NCI-H1694 (cell line): ENCODE measurements around the gene HOXC6.
A peak's percentile ranks its signal among the peaks of the same experiment; 100 is the strongest.

ENCODE experiments used
- DNase-seq: peaks from one replicate; lab custom pipeline; 2025; lab: John Stamatoyannopoulos, UW

The HOXC6 gene

DNA sequence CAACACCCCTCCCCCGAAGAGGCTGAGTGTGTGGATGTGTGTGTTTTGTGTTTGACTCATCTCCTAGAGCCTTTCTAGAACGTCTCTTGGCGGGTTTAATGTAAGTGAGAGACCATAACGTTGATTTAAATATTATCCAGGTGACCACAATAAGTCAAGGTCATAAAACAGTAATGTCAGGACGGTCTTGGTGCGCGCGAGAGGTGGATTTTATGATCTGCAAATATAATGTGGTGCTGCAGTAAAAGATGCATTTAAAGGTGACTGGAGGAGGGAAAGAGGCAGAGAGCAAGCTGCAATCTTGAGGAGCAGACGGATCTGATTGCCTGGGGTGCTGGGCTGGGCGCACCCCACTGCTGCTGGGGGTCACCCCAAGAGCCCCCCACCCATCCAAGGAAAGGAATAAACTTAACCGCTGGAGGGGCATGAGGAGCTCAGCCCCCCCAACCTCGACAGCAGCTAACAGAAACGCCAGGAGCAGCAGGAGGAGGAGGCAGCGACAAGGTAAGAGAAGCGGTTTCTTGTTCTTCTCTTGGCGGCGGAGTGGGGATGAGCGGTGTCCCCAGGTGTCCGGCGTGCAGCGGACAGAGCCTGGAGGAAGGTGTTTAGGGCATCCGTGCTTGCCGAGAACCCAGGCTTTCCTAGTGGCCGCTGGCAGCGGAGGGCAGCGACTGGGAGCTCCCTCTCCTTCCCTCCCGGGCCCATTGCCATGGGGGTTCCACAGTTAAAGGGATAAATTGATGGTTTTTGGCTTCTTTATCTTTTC lies 37.7 kb upstream of the HOXC6 start:
- DNase-seq: no peak

DNA sequence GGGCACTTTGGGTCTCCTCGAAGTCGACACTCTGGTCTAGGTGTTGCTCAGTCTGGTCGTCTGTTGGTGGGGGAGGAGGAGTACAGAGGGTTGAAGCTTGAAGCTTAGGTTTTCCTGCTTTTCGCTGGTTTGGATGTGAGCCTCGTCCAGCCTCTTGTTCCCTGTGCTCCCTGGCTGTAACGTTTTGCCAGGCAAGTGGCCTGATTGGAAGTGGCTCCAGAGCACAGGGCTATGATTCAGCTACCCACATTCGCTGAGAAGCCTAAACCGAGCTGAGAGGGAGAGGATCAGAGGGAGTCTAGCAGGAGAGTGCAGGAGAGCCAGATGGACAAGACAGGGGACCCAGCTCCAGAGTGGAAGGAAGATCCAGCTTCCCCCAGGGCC lies 37.2 kb upstream of the HOXC6 start:
- DNase-seq: no peak

DNA sequence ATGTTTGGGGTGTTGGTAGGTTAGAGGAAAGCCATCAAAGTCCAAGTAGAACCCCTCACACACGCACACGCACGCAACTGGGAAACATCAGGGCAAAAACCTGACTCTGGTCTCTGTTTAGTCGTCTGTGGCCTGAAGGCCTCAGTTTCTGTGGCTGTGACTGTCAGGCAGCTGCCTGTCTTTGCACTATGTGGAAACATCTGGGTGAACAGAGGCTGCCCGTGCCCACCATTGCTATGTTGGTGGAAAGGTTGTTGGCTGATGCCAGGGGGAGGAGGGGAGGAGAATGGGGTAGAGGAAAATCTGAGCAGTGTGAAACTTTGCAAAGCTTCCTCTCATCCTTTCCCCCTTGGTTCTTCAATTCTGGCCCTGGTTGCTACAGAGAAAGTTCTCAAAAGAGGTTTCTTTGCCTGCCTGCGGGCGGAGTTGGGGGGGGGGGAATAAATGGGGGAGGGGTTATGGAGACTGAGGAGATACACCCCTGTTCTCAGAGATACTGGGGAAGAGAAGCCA lies 35.8 kb upstream of the HOXC6 start:
- DNase-seq: no peak

DNA sequence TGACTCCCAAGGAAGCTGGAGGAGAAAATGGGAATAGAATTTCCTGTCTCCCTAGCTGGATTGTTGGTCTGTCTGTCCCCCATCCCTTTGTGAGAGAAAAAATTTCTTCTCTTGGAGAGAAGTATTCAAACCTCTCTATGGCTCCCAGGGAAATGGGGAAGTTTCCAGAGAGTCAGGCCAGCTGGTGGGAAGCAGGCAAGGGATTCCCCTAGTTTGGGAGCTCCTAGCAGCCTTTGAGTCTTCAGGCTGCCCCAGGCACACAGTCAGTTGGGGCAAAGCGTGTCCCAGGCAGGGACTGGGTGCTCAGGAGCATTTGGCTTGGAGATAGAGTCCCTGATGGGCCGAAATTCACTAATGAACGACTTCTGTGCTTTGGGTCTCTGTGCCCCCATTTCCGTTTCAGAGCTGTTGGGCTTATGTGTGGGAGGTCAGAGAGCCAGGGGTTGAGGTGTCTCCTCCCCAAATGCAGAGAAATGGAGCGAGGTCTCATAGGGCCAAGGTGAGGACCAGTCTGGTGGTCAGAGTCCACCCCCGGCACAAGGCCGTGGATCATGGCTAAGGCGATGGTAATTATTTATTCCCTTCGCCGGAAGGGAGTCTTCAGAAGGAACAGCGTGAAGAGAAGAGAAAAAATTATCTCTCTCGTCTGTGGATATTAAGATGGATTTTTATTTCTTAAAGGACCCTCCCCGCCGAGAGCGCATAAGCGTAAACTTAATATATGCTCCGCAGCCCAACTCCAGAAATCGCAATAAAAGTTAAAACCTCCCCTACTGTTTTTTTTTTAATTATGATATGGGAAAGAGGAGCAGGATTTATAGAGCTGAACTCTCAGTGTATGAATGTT lies 34.9 kb upstream of the HOXC6 start:
- no peak for DNase-seq

DNA sequence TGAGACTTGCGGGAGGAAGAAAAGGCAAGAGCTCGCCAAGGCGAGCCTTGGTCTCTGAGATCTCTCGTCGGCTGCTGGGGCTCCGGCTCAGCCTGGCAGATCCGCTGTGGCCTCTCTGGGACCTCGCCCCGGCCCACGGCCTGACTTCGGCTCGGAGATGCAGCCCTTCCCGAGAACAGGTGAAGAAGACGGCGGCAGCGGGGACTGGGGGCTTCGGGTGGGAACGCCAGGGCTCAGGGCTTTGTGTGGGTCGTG lies 34.3 kb upstream of the HOXC6 start:
- no peak for DNase-seq

DNA sequence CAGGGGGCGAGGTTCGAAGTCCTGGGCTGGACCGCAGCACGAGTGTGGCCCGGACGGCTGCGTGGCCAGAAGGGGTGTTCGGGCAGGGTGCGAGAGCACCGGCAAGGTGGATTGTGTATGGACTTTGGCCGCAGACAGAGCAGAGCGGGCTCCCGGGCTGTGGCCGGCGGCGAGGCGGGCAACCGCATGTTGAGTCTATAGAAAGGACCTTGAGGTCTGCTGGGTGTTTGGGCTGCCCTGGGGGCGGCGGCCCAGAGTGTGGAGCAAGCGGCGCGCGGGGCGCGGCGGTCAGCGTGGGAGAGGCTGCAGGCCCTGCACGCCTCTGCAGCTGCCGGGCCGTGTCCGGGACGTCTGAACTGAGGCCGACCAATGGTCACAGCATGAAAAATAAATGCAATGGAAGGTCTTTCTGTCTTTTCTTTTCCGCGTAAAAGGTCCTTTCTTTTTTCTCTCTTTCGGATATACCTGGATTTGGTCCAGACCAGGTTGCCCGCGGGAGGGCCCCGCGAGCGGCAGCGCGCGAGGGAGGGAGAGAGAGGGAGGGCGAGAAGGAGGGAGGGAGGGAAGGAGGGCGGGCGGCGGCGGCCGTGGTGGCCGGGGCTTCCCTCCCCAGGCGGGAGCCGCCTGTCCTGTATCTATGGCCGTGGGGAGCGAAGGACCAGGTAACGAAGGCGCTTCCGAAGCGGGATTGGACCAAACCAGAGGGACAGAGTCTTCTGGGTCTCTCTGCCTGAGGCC lies 33.8 kb upstream of the HOXC6 start:
- no peak for DNase-seq

DNA sequence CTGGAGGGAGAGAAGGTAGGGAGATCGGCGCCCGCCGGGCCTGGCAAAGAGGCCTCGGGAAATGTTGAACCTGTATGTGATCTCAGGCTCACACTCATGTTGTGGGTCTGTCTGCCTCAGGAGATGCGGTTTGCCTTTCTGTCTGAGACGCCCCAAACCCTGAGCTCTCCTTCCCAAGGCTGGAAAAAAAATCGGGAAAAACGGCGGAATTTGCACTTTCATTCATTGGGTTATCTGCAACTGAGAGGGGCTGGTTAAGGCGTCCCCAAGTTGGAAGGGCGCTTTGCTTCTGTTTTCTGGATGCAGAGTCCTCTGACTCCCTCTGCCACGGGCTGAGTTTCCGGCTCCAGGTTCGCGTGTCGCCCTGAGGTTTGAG lies 33.2 kb upstream of the HOXC6 start:
- no peak for DNase-seq

DNA sequence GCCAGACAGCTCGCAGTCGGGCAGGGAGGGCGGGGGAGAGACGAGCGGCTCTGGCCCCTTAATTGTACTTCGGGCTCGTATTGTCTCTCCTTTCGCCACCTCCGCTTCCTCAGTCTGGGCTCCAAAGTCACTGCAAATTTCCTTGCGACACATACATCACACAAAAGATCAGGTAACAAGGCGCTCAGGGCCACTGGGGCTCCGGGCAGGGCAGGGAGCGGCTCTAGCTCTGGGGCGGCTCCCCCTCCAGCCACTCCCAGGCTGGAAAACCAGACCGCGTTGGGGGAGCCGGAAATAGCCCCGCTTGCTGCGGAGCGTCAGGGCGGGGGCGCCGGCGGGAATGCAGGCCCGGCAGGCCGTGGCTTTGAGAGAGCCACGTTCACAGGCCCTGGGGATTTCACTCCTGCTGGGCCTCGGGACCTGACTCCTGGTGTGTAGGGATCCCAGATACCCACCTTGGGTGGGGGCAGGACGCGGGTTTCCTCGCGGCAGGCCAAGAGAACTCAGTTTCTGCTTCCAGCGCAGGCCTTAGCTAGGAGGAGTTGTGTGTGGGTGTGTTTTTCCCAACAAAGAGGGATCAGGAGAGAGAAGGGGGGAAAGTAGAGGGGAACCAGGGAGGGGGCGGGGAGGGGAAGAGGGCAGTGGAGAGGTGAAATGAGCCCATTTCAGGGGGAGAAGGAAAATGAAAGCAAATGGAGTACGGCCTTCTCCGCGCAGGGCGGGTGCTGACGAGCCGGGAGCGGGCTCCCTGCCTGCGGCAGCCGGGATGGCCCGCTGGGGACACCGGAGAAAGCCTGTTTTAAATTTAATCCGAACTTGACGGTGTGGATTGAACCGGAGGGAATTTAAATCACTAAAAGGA lies 32.6 kb upstream of the HOXC6 start:
- DNase-seq: no peak

DNA sequence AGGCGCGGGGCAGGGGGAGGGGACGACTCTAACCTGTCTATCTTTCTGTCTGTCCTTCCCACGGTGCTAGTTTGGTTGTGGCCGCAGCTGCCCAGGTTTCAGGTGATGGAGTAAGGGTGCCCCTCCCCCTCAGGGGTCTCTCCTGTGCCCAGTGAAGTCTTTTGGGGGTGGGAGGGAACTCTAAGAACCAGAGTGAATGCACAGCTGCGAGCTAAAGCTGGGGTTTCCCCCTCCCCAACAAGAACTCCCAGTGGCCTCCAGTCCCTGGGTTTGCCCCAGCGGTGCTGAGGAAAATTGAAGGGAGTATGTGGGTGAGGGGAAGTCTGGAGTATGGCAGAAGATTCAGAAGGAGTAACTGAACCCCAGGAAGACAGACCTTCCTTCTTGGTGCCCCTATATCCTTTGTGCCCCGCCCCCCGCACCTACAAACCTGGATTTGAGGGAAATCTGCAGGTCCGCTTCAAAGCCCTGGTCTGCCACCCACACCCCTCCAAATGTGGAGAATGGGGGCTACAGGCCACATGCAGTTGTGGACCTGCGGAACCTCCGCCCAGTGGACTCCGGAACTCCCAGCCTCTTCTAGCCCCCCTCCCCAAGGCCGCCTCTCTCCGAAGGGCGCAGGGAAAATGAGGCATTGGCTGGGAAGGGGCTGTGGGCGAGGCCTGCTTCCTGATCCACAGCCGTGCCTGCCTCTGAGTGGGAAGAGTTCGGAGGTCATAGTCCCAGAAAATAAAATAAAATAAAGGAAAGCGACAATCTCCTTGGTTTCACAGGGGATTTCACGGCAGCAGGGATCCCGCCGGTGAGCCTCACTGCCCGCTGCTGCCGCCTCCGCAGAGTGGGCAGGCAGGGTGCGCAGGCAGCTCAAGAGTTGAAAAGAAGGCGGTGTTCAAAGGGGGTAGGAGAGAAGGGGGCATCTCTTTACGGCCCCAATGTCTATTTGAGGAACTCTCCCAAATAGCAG lies 31.7 kb upstream of the HOXC6 start:
- DNase-seq: no peak

DNA sequence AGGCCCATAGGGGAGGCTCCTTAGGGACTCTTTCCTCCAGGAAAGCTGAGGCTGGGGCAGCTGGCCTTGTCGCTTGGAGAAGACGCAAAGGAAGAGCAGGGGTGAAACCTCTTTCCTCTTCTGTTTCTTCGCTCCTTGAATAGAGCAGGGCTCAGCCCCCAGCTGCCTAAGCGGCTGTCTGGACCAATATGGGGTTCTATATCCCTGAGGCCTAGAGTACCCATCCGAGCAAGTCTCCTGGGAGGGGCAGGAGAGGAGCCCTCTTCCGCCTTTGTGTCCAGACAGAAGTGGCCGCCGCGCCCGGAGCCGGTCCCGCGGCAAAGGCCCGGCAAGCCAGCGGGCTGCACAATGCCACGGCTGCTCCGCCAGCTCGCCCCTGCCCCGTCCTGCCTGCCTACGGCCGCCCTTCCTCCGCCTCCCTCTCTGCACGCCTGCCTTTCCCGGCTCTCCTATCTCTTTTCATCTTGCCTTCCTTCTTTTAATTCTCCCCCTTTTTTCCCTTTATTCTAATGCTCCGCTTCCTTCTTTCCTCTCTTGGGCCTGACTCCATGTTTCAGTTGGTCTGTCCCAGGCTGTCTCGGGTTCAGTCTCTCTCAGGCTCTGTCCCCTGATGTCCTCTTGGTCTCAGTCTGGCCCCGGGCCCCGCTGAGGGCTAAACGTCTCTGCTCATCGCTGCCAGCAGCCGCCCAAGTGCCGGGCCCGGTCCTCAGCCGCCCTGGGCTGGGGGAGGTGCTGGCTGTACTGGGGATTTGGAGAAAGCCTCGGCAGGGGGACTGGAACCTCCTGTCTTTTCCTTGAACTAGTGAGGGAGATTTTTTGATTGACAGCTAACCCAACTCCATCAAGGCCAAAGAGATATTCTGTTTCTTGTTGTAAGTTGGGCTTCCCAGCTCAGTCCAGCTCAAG lies 30.8 kb upstream of the HOXC6 start:
- DNase-seq: no peak

DNA sequence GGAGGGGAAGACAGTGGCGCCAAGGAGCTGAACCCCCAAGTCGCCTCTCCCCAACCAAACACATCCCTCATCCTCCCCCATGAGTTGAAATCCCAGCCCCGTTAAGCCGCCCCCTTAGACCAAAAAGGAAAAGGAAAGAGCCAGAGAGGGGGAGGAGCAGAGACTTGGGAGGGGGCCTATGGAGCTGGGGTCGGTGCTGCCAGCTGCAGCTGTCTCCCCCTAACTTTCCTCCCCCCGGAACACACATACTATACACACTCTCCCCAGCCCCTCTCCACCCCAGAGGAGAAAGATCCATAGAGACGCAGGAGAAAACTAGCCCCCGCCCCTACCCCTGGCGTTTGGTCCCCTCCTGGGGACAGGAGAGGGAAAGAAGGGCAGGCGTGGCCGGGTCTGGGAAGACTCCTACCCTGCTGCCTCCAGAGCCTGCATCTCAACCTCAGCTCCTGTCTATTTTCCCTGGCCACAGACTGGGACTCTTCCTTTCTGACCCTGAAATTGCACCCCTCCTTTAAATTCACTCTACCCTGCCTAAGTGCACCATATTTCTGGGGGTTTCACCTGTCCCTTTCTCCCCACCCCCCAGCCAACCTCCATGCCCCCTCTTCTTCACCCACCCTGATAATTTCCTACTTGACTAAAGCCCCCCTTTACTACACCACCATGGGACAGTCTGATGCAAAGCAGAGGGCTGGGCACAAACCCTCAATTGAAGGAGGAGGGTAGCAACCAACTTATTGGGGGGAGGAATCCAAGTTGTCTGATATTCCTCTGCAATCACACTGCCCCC lies 29.9 kb upstream of the HOXC6 start:
- DNase-seq: no peak

DNA sequence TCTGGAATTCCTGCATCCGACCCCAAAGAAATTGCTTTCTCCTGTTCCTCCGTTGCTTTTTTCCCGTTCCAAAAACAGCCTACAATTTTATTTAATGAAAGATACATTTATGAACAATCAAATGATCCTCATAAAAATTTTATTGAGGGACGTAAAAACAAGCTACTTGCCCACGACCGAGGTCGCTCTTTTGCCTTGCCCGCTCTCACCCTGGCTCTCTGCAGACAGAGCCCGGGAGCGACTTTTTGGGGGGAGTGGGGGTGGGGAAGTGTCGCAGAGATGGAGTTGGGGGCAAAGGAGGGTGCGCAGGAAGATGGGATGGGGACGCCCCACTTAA lies 29.4 kb upstream of the HOXC6 start:
- DNase-seq: no peak

DNA sequence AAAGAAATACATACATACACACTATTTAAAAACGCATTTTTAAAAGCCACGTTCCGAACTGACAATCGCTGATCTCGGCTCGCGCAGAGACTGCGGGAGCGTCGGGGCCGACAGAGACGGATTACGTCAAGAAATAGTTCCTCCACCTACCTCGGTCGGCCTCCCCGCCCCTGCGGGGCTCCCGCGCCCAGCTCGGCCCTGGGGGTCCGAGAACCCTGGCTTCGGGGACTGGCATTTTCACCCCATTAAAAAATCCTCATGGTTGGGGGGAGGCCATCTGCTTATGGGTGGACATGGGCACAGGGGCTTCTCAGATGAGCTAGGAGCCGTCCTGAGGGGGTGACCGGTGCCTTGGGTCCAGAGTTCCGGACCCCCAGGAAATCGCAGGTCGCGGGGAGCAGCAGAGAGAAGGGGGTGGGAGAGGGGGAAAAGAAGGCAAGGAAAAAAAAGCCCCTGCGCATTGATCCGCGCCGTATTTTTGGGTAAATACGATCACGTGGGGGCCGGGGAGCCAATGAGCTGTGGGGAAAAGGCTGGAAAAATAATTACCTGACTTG lies 28.6 kb upstream of the HOXC6 start:
- DNase-seq: peak; percentile 17

DNA sequence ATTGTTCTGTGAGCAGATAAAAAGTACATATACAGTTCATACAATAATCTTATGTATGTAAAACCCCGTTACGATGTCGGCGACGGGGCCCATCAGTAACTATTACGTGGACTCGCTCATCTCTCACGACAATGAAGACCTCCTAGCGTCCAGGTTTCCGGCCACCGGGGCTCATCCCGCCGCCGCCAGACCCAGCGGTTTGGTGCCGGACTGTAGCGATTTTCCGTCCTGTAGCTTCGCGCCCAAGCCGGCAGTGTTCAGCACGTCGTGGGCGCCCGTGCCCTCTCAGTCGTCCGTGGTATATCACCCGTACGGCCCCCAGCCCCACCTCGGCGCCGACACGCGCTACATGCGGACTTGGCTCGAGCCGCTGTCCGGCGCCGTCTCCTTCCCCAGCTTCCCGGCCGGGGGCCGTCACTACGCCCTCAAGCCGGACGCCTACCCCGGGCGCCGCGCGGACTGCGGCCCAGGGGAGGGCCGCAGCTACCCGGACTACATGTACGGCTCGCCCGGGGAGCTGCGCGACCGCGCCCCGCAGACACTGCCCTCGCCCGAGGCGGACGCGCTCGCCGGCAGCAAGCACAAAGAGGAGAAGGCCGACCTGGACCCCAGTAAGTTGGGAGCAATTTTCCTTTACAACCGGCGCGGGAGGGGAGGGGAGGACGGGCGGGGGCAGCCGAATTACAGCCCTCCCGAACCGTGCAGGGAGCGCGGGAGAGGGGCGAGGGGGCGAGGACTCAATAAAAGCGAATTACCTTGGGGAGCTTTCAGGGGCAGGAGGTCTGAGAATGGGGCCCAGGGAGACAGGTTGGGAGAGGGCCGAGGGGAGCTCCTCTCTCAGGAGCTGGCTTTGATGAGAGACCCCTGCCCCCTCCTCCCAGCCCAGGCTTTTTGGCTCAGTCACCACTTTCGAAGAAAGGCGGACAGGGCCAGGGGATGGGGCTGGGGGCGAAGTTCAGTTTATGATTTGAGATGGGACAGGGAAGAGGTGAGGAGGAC lies 27.8 kb upstream of the HOXC6 start, which contains the start of gene HOXC9:
TSS of gene HOXC9 (plus strand) at position 46 of the 999 bp plus-strand sequence. CDS start at position 74, 28 bp downstream.
- DNase-seq: no peak

DNA sequence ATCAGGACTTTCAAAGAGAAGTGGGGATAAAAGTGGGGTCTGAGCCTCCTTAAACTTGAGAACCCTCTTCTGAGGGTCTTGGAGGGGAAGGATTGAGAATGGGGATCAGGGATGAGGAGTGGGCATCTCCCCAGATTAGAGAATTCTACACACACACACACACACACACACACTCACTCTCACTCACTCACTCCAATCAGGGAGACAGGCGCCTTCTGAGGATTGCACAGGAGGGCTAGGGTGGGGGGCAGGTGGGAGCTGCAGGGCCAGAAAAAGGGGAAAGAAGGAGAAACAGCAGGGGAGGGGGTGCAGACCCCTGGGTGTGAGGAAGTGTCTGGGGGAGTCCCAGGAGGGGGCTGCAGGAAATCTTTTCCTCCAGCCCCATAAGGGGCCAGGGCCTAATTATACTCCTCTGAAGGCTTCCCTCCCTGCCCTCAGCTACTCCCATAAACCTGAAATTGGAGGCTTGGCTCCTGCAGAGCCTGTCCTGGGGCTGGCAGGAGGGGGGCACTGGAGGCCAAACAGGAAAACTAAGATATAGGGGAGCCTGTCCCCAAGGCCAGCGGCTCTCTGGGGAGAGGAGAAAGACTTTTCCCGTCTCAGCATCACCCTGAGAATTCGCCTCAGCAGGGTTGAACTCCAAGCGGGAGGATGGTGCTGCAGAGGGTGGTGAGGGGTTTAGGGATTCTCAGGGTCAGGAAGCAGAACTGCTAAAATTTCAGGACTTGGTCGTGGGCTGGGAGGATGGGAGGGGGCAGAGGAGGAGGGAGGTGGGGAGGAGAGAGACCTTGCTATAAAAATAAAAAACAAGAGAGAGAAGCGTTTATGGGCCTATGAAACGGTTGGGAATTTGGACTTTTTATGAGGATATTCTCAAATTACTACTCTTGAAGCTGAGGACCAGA lies 26.7 kb upstream of the HOXC6 start:
- no peak for DNase-seq

DNA sequence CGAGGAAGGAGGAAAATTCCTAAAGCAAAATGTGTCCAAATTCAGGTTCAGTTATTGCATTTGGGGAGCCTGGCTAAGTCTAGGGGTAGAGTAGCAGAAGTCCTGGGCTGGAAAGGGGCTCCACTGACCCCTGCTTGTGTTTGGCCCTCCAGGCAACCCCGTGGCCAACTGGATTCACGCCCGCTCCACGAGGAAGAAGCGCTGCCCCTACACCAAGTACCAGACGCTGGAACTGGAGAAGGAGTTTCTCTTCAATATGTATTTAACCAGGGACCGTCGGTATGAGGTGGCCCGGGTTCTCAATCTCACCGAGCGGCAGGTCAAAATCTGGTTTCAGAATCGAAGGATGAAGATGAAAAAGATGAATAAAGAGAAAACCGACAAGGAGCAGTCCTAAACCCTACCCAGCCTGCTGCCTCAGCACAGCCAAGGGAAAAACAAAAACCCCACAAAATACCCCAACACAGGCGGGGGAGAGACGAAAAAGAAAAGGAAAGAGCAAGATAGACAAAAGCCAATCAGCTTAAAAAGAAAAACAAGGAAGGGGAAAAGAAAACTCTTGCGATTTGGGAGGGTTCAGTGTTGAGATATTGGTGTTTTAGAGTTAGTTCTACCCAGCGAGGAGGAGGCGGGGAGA lies 25.8 kb upstream of the HOXC6 start:
- no peak for DNase-seq
